ENCODE results near the gene GALNT7. TPM values are rescaled to one million over a fixed set of nuclear protein-coding genes. Genes with fewer than 3 reads are reported as not detected.

The GALNT7 gene
- total and polyA plus RNA-seq, 5 donors = 3.6 to 11.0 (median 8.2) TPM

DNA sequence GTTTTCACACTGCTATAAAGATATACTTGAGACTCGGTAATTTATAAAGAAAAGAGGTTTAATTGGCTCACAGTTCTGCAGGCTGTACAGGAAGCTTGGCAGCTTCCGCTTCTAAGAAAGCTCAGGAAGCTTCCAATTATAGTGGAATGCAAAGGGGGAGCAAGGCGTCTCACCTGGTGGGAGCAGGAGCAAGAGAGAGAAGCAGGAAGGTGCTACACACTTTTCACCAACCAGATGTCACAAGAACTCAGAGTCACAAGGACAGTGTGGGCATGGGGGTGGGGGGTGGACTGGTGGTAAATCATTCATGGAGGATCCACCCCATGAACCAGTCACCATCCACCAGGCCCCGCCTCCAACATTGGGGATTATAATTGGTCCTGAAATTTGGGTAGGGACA is 142.8 kb downstream of the GALNT7 start:
- H3K27ac ChIP-seq (ENCODE audit: low read length) = no peak overlapping the region
- ATAC-seq (no peak), DNase-seq (no peak)
- H3K4me3 ChIP-seq (ENCODE audit: low read length) = no peak overlapping the region
- no peaks in the 10 kb centered on the region for H3K27me3 ChIP-seq (ENCODE audit: control insufficient read depth, insufficient read depth)
- no peaks in the 10 kb centered on the region for H3K9me3 ChIP-seq (ENCODE audit: control insufficient read depth, low read length)
- intact Hi-C loops (cut with DNase I) = loop anchor here in 1 of 4 donors (10.0 kb wide), 1 partner anchor 183 kb away; no protein-coding TSS in a partner anchor
- no peaks in the 10 kb centered on the region for H3K4me1 ChIP-seq (ENCODE audit: control insufficient read depth, insufficient read depth, low read length)
- WGBS = 85% methylated on average over 4 of the region's 4 CpGs

DNA sequence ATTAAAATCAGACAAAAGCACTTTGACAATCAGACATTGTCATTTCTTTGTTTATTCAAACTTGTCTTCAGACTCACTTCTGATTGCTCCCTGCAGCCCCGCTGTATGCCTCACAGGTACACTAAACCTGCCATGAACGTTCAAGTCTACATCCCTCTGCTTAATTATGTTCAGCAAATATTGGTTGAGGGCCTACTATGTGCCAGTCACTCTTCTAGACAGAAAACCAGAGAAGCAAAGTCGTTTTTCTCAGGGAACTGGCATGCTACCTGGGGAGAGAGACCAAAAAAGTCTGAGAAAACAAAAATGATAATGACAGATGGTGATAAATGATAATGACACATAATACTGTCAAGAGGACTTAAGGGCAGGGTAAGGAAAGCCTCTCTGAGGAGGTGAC is 146.1 kb downstream of the GALNT7 start:
- Histone ChIP-seq H3K27ac (ENCODE audit: low read length) (no peak overlapping the region), H3K27me3 (ENCODE audit: control insufficient read depth, insufficient read depth) (no peaks in the 10 kb centered on the region), H3K9me3 (ENCODE audit: control insufficient read depth, low read length) (no peaks in the 10 kb centered on the region), H3K4me1 (ENCODE audit: control insufficient read depth, insufficient read depth, low read length) (no peaks in the 10 kb centered on the region), H3K4me3 (ENCODE audit: low read length) (no peak overlapping the region)
- DNase-seq (no peak), ATAC-seq (no peak)
- WGBS = 86% methylated on average over 3 of the region's 3 CpGs
- intact Hi-C loops (cut with DNase I) = loop anchor here in 3 of 4 donors (5.0 to 10.0 kb wide), 2 partner anchors 103 to 180 kb away; no protein-coding TSS in a partner anchor

DNA sequence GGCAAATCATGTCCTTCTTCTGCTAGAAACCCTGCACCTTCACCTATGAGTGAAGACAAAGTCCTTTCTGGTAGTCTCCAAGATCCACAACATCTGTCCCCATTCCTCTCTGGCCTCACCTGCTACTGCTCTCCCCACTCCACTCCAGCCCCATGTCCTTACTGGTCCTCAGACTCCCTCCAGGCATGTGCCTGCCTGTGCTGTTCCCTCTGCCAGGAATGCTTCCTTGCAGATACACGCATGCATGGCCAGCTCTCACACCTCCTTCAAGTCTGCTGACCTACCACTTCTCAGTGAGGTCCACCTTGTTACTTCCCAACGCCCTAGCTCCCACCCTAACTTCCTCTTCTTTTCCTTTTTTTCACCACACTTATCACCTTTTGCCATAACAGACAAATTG is 147.4 kb downstream of the GALNT7 start:
- intact Hi-C loops (cut with DNase I) = loop anchor here in 3 of 4 donors (5.0 to 10.0 kb wide), 2 partner anchors 101 to 179 kb away; no protein-coding TSS in a partner anchor
- 55% methylated on average over 2 of the region's 2 CpGs for WGBS
- ATAC-seq = peak; percentile 39 to 57

DNA sequence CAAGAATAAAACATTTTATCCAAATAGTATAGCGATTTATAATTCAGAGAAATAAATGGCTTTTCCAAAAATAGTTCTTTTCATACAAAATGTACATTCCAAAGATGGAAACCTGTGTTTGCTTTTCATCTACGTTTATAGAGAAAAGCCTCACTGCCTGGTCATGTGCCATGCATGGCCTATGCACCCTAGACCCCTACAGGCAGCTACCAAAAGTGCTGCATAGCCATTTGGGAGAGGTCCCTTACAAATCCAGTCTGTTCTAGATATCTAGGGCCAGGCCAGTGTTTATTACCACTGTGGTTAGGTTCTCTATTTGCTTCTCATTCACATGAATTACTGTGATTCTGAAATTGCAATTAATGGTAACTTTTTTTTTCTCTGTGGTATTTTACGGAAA is 148.4 kb downstream of the GALNT7 start:
- intact Hi-C loops (cut with DNase I) = loop anchor here in 3 of 4 donors (5.0 to 10.0 kb wide), 2 partner anchors 100 to 178 kb away; no protein-coding TSS in a partner anchor
- 80% methylated on average over 3 of the region's 3 CpGs for WGBS

More for the DNA sequence above, 147.4 kb downstream of the GALNT7 start:
- H3K27me3 ChIP-seq (ENCODE audit: control insufficient read depth, insufficient read depth) = no peaks in the 10 kb centered on the region
- H3K9me3 ChIP-seq (ENCODE audit: control insufficient read depth, low read length) = no peaks in the 10 kb centered on the region
- H3K4me1 ChIP-seq (ENCODE audit: control insufficient read depth, insufficient read depth, low read length) = no peaks in the 10 kb centered on the region
- DNase-seq = no peak
- no peak overlapping the region for H3K4me3 ChIP-seq (ENCODE audit: low read length)
- H3K27ac ChIP-seq (ENCODE audit: low read length) = no peak overlapping the region

DNA sequence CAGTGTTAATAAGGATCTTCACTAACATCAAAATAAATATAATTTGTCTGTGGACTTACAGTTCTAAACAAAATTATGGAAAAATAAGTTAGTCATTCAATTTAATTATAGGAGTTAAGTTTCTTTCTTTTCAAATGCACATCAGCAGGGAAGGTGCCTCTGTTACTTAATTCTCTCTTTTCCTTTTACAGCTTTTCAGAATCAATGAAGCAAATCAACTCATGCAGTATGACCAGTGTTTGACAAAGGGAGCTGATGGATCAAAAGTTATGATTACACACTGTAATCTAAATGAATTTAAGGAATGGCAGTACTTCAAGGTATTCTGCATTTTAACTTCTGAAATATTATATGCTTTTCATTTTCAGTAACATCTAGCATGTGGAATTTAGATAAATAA is 149.6 kb downstream of the GALNT7 start:
- Histone ChIP-seq H3K27me3 (ENCODE audit: control insufficient read depth, insufficient read depth) (no peaks in the 10 kb centered on the region), H3K9me3 (ENCODE audit: control insufficient read depth, low read length) (no peaks in the 10 kb centered on the region), H3K4me1 (ENCODE audit: control insufficient read depth, insufficient read depth, low read length) (no peaks in the 10 kb centered on the region), H3K27ac (ENCODE audit: low read length) (no peak overlapping the region), H3K4me3 (ENCODE audit: low read length) (no peak overlapping the region)
- intact Hi-C loops (cut with DNase I) = loop anchor here (2.0 to 10.0 kb wide), 3 partner anchors 99 to 177 kb away; no protein-coding TSS in a partner anchor
- DNase-seq (no peak), ATAC-seq (no peak)

More for the DNA sequence above, 148.4 kb downstream of the GALNT7 start:
- Histone ChIP-seq H3K4me1 (ENCODE audit: control insufficient read depth, insufficient read depth, low read length) (no peaks in the 10 kb centered on the region), H3K4me3 (ENCODE audit: low read length) (no peak overlapping the region), H3K9me3 (ENCODE audit: control insufficient read depth, low read length) (no peaks in the 10 kb centered on the region), H3K27me3 (ENCODE audit: control insufficient read depth, insufficient read depth) (no peaks in the 10 kb centered on the region), H3K27ac (ENCODE audit: low read length) (no peak overlapping the region)
- ATAC-seq = no peak
- no peak for DNase-seq

DNA sequence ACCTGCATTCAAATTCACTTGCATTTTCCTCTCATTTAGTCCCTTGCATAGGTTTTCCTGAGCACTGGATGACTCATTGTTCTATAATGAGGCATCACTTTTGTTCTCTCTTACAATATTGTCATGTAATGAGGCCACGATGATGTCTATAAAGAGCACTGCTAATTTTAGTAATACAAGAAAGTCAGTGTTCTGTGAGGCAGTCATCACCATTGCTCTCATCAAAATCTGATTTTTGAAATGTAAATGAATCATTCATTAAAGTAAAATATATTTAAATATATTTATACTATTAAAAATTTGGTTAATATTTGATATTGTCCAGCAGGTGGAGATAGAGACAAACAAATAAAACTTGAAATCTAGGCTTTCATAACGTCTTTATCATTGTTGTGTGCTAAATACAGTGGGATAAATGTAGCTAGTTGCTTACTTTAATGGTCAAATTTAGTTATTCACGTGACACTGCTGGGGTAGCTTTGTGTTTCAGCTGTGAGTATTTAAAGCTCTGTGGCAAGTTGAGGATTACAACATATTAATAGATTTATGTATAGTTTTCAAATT is 150.1 kb downstream of the GALNT7 start:
- peak; percentile 50 to 52 for ATAC-seq
- Histone ChIP-seq H3K4me3 (ENCODE audit: low read length) (no peak overlapping the region), H3K27ac (ENCODE audit: low read length) (no peak overlapping the region), H3K9me3 (ENCODE audit: control insufficient read depth, low read length) (no peaks in the 10 kb centered on the region), H3K27me3 (ENCODE audit: control insufficient read depth, insufficient read depth) (no peaks in the 10 kb centered on the region), H3K4me1 (ENCODE audit: control insufficient read depth, insufficient read depth, low read length) (no peaks in the 10 kb centered on the region)
- intact Hi-C loops (cut with DNase I) = loop anchor here (2.0 to 10.0 kb wide), 3 partner anchors 98 to 176 kb away; no protein-coding TSS in a partner anchor
- WGBS = 12% methylated on average over 3 of the region's 3 CpGs
- no peak for DNase-seq

DNA sequence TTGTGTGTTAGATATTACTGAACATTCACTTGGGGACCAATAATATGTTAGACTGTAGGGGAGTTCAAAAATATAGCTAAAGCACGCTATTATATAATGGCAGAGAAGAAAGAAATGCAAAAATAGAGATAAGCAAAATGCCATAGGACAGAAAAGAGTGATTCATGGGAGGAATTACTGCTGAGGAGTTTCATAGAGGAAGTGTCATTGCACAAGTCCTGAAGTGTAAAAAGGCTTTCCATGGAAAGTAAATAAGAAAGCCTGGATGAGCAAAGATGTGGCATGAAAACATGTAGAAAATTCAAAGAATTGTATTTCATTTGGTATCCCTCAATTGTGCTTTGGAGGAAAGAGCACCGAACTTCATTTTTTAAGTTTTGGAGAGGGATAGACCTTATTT is 151.1 kb downstream of the GALNT7 start:
- DNase-seq = no peak
- 82% methylated on average over 2 of the region's 2 CpGs for WGBS
- Histone ChIP-seq H3K27me3 (ENCODE audit: control insufficient read depth, insufficient read depth) (no peaks in the 10 kb centered on the region), H3K27ac (ENCODE audit: low read length) (no peak overlapping the region), H3K4me1 (ENCODE audit: control insufficient read depth, insufficient read depth, low read length) (no peaks in the 10 kb centered on the region), H3K4me3 (ENCODE audit: low read length) (no peak overlapping the region), H3K9me3 (ENCODE audit: control insufficient read depth, low read length) (no peaks in the 10 kb centered on the region)
- intact Hi-C loops (cut with DNase I) = loop anchor here (2.0 to 10.0 kb wide), 3 partner anchors 97 to 175 kb away; no protein-coding TSS in a partner anchor
- no peak for ATAC-seq

DNA sequence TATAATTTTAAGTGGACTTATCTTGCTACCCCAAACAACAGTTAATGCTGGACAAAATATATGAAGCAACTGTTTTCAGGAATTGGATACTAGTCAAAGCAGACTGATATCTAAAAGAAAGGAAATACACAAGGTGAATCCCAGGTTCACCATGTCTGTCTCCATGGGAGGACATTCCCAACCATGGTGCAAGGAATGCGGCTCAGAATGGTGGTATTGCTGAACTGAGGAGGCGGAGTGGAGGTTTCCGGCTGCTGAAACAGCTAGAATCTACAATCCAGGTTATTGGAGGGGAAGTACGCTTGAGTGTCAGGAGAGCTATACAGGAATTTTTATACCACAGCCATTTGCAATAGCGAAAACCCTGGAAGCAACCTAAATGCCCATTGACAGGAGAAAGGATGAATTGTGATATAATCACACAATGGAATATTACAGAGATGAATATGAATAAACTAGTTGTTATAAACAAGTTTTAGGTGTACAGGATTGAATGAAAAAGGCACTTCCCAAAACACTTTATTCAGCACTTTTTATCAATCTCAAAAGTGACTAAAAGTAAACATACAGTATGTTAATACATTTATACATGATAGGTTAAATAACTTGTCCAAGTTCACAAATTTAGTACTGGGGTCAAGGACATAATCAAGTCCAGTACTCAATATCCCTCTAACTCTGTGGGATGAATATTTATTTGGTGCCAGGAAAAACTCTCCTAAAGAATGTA is 156.6 kb downstream of the GALNT7 start:
- intact Hi-C loops (cut with DNase I) = no loop called here
- no peak overlapping the region for H3K27ac ChIP-seq (ENCODE audit: low read length)
- WGBS = 96% methylated on average over 5 of the region's 5 CpGs

DNA sequence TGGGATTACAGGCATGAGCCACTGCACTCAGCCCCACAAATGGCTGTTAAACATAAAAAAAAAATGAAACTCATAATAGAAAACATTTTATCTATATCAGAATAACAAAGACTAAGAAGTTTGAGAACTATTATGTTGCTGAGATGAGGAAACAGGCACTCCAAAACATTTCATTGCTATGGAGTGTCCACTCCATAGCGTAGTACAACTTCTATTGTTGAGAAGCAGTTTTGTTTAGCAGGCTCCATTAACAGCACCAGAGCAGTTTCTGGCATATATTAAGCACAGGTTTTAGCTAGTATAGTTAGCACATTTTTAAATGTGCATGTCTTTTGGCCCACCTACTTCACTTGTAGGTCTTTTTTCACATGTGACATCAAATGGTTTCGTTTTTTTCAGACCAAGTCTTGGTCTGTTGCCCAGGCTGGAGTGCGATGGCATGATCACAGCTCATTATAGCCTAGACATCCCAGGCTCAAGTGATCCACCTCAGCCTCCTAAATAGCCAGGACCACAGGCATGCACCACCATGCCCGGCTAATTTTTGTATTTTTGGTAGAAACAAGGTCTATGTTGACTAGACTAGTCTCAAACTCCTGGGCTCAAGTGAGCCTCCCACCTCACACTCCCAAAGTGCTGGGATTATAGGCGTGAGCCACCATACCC is 159.8 kb downstream of the GALNT7 start:
- 81% methylated on average over 5 of the region's 5 CpGs for WGBS
- intact Hi-C loops (cut with DNase I) = no loop called here
- no peak for ATAC-seq

More for the DNA sequence above, 156.6 kb downstream of the GALNT7 start:
- no peaks in the 10 kb centered on the region for H3K9me3 ChIP-seq (ENCODE audit: control insufficient read depth, low read length)
- DNase-seq = no peak
- H3K4me1 ChIP-seq (ENCODE audit: control insufficient read depth, insufficient read depth, low read length) = no peaks in the 10 kb centered on the region
- ATAC-seq = no peak
- no peaks in the 10 kb centered on the region for H3K27me3 ChIP-seq (ENCODE audit: control insufficient read depth, insufficient read depth)
- no peak overlapping the region for H3K4me3 ChIP-seq (ENCODE audit: low read length)

DNA sequence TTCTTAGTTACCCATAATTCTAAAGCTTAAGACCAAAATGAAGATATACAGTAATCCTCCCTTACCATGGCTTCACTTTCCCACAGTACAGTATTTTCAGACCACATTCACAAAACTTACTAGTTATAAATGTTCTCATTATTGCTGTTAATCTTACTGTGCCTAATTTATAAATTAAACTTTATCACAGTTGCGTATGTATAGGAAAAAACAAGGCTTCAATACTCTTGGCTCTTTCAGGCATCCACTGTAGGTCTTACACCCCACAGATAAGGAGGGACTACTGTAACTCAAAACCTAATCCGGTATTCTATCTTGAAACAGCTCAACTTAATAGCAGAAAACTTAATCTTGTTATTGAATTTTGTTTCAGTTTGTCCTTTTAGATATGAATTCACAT is 162.0 kb downstream of the GALNT7 start:
- Histone ChIP-seq H3K27me3 (ENCODE audit: control insufficient read depth, insufficient read depth) (no peaks in the 10 kb centered on the region), H3K27ac (ENCODE audit: low read length) (no peak overlapping the region), H3K9me3 (ENCODE audit: control insufficient read depth, low read length) (no peaks in the 10 kb centered on the region), H3K4me3 (ENCODE audit: low read length) (no peak overlapping the region), H3K4me1 (ENCODE audit: control insufficient read depth, insufficient read depth, low read length) (no peaks in the 10 kb centered on the region)
- intact Hi-C loops (cut with DNase I) = loop anchor here in 3 of 4 donors (5.0 kb wide), 1 partner anchor 42 kb away; the partner anchor contains the start of gene SAP30 (in 3 of the 3)
- 79% methylated on average over 2 of the region's 2 CpGs for WGBS
- DNase-seq = no peak
- ATAC-seq = no peak

More for the DNA sequence above, 159.8 kb downstream of the GALNT7 start:
- no peaks in the 10 kb centered on the region for H3K27me3 ChIP-seq (ENCODE audit: control insufficient read depth, insufficient read depth)
- H3K27ac ChIP-seq (ENCODE audit: low read length) = no peak overlapping the region
- H3K9me3 ChIP-seq (ENCODE audit: control insufficient read depth, low read length) = no peaks in the 10 kb centered on the region
- DNase-seq = peak in 1 of 3 donors; percentile 47
- no peak overlapping the region for H3K4me3 ChIP-seq (ENCODE audit: low read length)
- H3K4me1 ChIP-seq (ENCODE audit: control insufficient read depth, insufficient read depth, low read length) = no peaks in the 10 kb centered on the region
